HFF-Myc (cell line): ENCODE measurements around the gene FAM162A.
A peak's percentile ranks its signal among the peaks of the same experiment; 100 is the strongest.

Source experiments
- DNase-seq: peaks from one replicate; pipeline ENCODE4 v3.0.0-alpha.2; 2011; ENCODE audit warnings: low read depth; ENCODE audit errors: extremely low read depth
- H3K4me3 ChIP-seq: replicated peaks from 2 replicates; pipeline ENCODE4 v1.5.1; 2011; ENCODE audit warnings: low read depth, mild to moderate bottlenecking, control low read depth, low read length
- TF ChIP-seq, protein P1 (sequence below): IDR thresholded peaks from 2 replicates; pipeline ENCODE4 v1.5.1; 2012; ENCODE audit warnings: mild to moderate bottlenecking, low read depth, low read length, control low read depth; ENCODE audit errors: missing control alignments

The FAM162A gene

DNA sequence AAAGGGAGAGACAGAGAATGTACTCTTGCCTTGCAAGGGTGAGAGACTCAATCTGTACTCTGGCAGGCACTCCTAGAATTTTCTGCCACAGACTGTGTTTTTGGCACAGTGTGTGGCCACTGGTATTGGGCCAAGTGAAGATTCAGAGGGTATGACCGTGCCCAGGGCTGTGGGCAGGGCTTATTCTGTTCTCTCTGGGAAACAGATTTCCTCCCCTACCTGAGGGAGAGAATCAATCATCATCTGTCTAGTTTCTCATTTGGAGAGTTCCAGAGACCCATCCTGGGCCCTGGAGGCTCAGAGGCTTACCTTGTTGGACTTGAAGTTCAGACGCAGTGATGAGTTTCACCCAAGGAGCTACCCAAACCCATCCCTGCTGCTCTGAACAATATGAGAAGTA, 30.8 kb upstream of the FAM162A start:
- DNase-seq: no peak
- TF ChIP-seq, protein P1, sequence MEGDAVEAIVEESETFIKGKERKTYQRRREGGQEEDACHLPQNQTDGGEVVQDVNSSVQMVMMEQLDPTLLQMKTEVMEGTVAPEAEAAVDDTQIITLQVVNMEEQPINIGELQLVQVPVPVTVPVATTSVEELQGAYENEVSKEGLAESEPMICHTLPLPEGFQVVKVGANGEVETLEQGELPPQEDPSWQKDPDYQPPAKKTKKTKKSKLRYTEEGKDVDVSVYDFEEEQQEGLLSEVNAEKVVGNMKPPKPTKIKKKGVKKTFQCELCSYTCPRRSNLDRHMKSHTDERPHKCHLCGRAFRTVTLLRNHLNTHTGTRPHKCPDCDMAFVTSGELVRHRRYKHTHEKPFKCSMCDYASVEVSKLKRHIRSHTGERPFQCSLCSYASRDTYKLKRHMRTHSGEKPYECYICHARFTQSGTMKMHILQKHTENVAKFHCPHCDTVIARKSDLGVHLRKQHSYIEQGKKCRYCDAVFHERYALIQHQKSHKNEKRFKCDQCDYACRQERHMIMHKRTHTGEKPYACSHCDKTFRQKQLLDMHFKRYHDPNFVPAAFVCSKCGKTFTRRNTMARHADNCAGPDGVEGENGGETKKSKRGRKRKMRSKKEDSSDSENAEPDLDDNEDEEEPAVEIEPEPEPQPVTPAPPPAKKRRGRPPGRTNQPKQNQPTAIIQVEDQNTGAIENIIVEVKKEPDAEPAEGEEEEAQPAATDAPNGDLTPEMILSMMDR: no peak

DNA sequence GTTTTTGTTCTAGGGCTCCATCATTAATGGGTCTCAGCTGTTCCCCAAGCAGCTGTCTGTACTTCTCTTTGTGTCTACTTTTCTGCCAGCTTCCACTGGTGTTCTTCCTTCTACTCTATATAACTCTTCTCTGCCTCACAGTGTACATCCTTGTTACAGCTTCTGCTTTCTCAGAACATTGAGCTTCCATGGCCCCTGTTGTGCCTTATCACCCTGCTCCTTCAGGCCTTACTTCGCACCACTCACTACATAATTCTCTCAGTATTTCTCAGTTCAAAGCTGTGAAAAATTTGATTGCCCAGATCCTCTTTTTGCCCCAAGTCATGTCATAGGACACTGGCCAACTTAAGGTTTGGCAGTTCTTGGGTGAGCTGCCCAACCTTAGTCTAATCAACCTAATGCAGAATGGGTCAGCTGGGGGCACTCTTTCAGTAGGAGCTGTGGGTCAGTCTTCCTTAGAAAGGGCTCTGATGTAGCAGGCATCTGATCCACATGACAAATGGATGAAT, 30.0 kb upstream of the FAM162A start:
- H3K4me3 ChIP-seq: no peak overlapping the region
- TF ChIP-seq, protein P1: no peak
- no peak for DNase-seq

More for the DNA sequence above, 30.8 kb upstream of the FAM162A start:
- H3K4me3 ChIP-seq: no peak overlapping the region

DNA sequence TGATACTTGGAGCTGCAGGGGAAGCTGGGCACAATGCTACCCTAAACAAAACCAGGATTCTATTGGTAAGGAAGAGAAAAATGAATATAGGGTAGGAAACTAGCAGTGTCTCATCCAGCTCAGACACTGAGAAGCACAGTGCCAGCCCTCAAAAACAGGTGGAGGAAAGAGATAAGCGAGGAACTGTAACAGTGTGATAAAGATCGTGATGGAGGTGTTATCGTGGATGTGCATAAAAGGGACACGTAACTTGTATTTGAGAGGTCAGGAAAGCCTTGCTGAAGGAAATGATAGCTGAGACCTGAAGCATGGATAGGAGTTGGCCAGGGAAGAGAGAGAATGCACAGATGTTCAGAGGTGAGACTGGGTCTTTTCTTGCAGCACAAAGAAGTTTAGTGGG, 28.4 kb upstream of the FAM162A start:
- no peak overlapping the region for H3K4me3 ChIP-seq
- DNase-seq: no peak
- TF ChIP-seq, protein P1: no peak

DNA sequence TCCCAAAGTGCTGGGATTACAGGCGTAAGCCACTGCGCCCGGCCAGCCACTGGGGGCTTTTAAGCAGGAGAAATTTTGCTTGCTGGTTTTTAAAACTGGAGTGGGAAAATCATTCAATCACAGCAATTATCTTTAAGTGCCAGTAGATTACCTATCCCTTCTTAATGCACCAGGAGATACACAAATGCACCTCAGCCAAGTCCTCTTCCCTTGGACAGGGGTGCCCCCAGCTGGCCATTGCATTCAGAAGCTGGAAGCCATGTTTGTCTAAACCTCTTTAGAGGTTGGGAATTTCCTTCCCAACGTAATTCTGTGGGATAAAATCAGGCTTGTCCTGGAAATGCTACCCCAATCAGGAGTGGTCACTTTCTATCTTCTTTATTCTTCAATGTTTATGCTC, 27.6 kb upstream of the FAM162A start:
- peak; percentile 10 for DNase-seq
- TF ChIP-seq, protein P1: peak; percentile 46
- H3K4me3 ChIP-seq: no peak overlapping the region

DNA sequence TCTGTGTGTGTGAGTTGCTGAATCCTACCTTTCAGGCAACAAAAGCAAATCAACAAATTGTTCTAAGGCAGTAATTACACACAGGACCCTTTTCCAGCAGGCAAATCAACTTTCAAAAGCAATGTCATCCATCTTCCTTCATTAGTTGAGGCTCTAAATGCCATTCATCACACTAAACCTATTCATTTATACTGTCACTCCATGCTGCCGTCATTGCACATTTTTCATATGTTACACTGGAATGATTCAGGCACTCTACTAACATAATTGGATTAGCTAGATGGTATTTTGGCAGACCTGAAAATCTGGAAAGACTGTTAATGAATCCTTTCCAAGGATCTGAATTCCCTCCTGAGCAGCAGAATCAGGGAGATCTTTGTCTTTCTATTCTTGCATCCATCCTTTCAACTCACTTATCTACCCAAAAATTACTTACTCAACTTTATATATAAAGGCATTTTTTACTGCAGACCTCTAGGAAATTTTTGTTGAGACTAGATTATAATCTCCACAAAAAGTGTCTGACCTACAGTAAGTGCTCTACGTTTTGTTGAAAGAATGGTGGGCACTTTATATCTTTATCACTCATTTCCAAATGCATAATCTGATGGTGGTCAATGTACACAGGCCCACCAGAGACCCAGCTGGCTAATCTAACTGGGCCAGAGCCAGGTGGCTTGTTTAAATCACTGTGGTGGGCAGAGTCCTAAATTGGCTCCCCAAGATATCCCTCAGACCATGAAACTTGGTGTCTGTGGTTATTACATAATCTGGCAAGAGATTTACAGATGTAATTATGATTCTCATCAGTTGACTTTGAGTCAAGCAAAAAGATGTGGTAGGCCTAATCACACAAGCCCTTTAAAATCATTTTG, 25.9 kb upstream of the FAM162A start:
- no peak overlapping the region for H3K4me3 ChIP-seq
- no peak for DNase-seq
- TF ChIP-seq, protein P1: no peak

DNA sequence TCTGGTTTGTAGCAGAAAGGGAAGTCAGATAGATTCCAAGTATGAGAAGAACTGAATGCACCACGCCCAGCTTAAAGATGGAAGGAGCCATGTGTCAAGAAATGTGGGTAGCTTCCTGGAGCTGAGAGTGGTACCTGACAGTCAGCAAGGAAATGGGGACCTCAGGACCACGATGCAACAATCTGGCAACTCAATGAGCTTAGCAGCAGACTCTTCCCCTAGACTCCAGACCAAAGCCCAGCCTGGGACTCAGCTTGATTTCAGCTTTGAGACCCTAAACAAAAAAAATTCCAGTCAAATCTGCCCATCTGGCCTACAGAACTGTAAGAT, 25.3 kb upstream of the FAM162A start:
- TF ChIP-seq, protein P1: no peak
- no peak for DNase-seq
- H3K4me3 ChIP-seq: no peak overlapping the region

DNA sequence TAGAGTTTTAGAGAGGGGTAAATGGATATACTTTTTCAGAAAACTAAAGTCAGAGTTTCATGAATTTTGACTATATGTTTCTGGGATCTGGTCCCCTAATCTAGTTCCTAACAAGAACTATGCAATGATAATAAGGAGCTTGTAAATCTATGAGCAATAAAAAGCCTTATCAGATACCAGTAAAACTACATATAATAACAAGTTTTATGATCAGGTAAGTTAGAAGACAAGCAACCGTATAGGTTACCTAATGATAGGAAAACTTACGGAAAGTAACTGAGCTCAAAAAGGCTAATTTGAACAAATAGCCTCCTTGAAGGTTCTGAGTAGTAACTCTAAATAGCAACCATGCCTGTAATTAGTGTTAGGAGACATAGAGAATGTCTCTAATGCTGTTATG, 22.0 kb upstream of the FAM162A start:
- H3K4me3 ChIP-seq: no peak overlapping the region
- no peak for DNase-seq
- TF ChIP-seq, protein P1: no peak
